Measurements from ENCODE around the gene GRIN2A. TPM values are rescaled to one million over a fixed set of nuclear protein-coding genes. Genes with fewer than 3 reads are reported as not detected.

The GRIN2A gene
- total and polyA plus RNA-seq, 8 donors, result 0.03 to 0.96 (median 0.26) TPM

- TF ChIP-seq, protein P1, sequence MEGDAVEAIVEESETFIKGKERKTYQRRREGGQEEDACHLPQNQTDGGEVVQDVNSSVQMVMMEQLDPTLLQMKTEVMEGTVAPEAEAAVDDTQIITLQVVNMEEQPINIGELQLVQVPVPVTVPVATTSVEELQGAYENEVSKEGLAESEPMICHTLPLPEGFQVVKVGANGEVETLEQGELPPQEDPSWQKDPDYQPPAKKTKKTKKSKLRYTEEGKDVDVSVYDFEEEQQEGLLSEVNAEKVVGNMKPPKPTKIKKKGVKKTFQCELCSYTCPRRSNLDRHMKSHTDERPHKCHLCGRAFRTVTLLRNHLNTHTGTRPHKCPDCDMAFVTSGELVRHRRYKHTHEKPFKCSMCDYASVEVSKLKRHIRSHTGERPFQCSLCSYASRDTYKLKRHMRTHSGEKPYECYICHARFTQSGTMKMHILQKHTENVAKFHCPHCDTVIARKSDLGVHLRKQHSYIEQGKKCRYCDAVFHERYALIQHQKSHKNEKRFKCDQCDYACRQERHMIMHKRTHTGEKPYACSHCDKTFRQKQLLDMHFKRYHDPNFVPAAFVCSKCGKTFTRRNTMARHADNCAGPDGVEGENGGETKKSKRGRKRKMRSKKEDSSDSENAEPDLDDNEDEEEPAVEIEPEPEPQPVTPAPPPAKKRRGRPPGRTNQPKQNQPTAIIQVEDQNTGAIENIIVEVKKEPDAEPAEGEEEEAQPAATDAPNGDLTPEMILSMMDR (IDR thresholded peaks at IDR 0.05), result no peak
- H3K4me3 ChIP-seq, result no peak overlapping the region
- H3K36me3 ChIP-seq, result no peaks in the 10 kb centered on the region
- H3K4me1 ChIP-seq, result no peaks in the 10 kb centered on the region
- ATAC-seq (no peak), DNase-seq (no peak)
- no peaks in the 10 kb centered on the region for H3K9me3 ChIP-seq
- intact Hi-C loops (cut with DNase I), result no loop called here
- peaks cover 0 to 9% of the 10 kb centered on the region in 2 donors for H3K27me3 ChIP-seq
- H3K27ac ChIP-seq, result no peak overlapping the region
These were observed 231.6 kb downstream of the GRIN2A start for GRCh38 chr16:9950658-9951057.

- intact Hi-C loops (cut with DNase I), result no loop called here
- Histone ChIP-seq H3K4me1 (no peaks in the 10 kb centered on the region), H3K4me3 (no peak overlapping the region), H3K27me3 (peaks cover 0 to 9% of the 10 kb centered on the region in 2 donors), H3K9me3 (no peaks in the 10 kb centered on the region), H3K27ac (no peak overlapping the region), H3K36me3 (no peaks in the 10 kb centered on the region)
- ATAC-seq, result no peak
- TF ChIP-seq, protein P1 (IDR thresholded peaks at IDR 0.05), result no peak
- DNase-seq, result no peak
These were observed 232.8 kb downstream of the GRIN2A start for GRCh38 chr16:9949396-9949795.

DNA sequence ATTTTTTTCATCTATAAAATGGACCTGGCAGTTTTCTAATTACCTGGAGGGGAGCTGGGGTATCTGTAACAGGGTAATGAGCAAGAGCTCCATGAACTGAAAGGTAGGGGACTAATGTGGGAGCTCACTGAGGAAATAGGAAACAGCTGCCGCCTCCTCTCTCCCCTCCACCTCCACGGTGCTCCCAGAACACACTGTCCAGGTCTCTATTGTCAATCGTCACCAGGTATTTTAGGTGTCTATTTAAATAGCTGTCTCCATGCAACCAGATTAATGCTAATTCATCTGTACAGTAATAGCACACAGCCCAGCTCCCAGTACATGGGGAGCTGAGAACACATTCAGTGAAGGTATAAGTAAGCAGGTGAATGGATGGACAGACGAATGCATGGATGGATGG is 233.3 kb downstream of the GRIN2A start:
- H3K4me3 ChIP-seq, result no peak overlapping the region
- ATAC-seq (no peak), DNase-seq (no peak)
- no peak overlapping the region for H3K27ac ChIP-seq
- TF ChIP-seq, protein P1 (IDR thresholded peaks at IDR 0.05), result no peak
- H3K9me3 ChIP-seq, result no peaks in the 10 kb centered on the region
- intact Hi-C loops (cut with DNase I), result no loop called here
- H3K4me1 ChIP-seq, result no peaks in the 10 kb centered on the region
- no peaks in the 10 kb centered on the region for H3K36me3 ChIP-seq
- peaks cover 0 to 9% of the 10 kb centered on the region in 2 donors for H3K27me3 ChIP-seq

GRCh38 chr16:9946022-9946720 is 236.1 kb downstream of the GRIN2A start:
- TF ChIP-seq, protein P1 (IDR thresholded peaks at IDR 0.05), result no peak
- ATAC-seq (no peak), DNase-seq (no peak)
- no peaks in the 10 kb centered on the region for H3K36me3 ChIP-seq
- H3K27ac ChIP-seq, result no peak overlapping the region
- no peaks in the 10 kb centered on the region for H3K4me1 ChIP-seq
- peaks cover 0 to 9% of the 10 kb centered on the region in 2 donors for H3K27me3 ChIP-seq
- intact Hi-C loops (cut with DNase I), result no loop called here
- H3K9me3 ChIP-seq, result no peaks in the 10 kb centered on the region
- H3K4me3 ChIP-seq, result no peak overlapping the region

- H3K4me1 ChIP-seq, result no peaks in the 10 kb centered on the region
- peaks cover 0 to 2% of the 10 kb centered on the region in 2 donors for H3K27me3 ChIP-seq
- intact Hi-C loops (cut with DNase I), result no loop called here
These were observed 239.1 kb downstream of the GRIN2A start for GRCh38 chr16:9943121-9943520.

More at GRCh38 chr16:9943121-9943520, 239.1 kb downstream of the GRIN2A start:
- H3K4me3 ChIP-seq, result no peak overlapping the region
- H3K27ac ChIP-seq, result no peak overlapping the region
- H3K9me3 ChIP-seq, result no peaks in the 10 kb centered on the region
- ATAC-seq (no peak), DNase-seq (no peak)
- no peaks in the 10 kb centered on the region for H3K36me3 ChIP-seq
- TF ChIP-seq, protein P1 (IDR thresholded peaks at IDR 0.05), result no peak

Data from left lung (tissue), 10 donors.